Stimulated activated CD8-positive, alpha-beta memory T cell treated with anti-CD3 and anti-CD28 coated beads, Interleukin-2, amount 100 ng/mL, for 1 hour (primary cell): ENCODE measurements around the gene CIAO3.
"Not testable (repeated sequence)": the region's sequence is repeated elsewhere in the genome, so short reads cannot be mapped to it uniquely, and the experiment has no call there.

ENCODE experiments used
- DNase-seq, 2 donors: peaks; one replicate each; pipeline ENCODE4 v3.0.0-alpha.2; 2020; ENCODE audit warnings: low read depth in 2 of 2

CIAO3 gene

GRCh38 chr16:694187-694862 is 46.5 kb downstream of the CIAO3 start:
- no peak for DNase-seq

GRCh38 chr16:693766-694165 is 47.0 kb downstream of the CIAO3 start:
- no peak for DNase-seq

GRCh38 chr16:693364-693763 is 47.4 kb downstream of the CIAO3 start:
- DNase-seq: no peak

- no peak for DNase-seq
Measured at GRCh38 chr16:692356-693108, 48.3 kb downstream of the CIAO3 start.

GRCh38 chr16:691242-691641 is 49.6 kb downstream of the CIAO3 start:
- not testable (repeated sequence) for DNase-seq

GRCh38 chr16:689175-689897 is 51.5 kb downstream of the CIAO3 start:
- no peak for DNase-seq

GRCh38 chr16:687499-687898 is 53.3 kb downstream of the CIAO3 start:
- DNase-seq: no peak

GRCh38 chr16:686459-687260 is 54.1 kb downstream of the CIAO3 start:
- DNase-seq: no peak

GRCh38 chr16:685967-686366 is 54.8 kb downstream of the CIAO3 start:
- DNase-seq: no peak

GRCh38 chr16:684961-685696 is 55.7 kb downstream of the CIAO3 start:
- DNase-seq: no peak

GRCh38 chr16:684071-684794 is 56.6 kb downstream of the CIAO3 start, which contains the start of gene JMJD8:
Gene JMJD8, minus strand, starts transcription at chr16:684334. Its CDS starts 15 bp downstream, at chr16:684319.
- DNase-seq: peak; percentile 92

- DNase-seq: no peak
Measured at GRCh38 chr16:683396-684070, 57.3 kb downstream of the CIAO3 start.

GRCh38 chr16:682493-683395 is 58.1 kb downstream of the CIAO3 start:
- DNase-seq: no peak

- no peak for DNase-seq
Measured at GRCh38 chr16:681746-682427, 58.9 kb downstream of the CIAO3 start.

GRCh38 chr16:680967-681745 is 59.6 kb downstream of the CIAO3 start:
- DNase-seq: no peak

GRCh38 chr16:680625-680945 is 60.2 kb downstream of the CIAO3 start:
- no peak for DNase-seq

- DNase-seq: peak; percentile 65 to 83
Measured at GRCh38 chr16:679814-680624, 60.8 kb downstream of the CIAO3 start, which contains the start of gene STUB1. Gene STUB1, plus strand, starts transcription at chr16:680410. Its CDS starts 116 bp downstream, at chr16:680526.
